Subcutaneous adipose tissue (tissue), 4 donors: ENCODE results near the gene PITPNC1. TPM values are rescaled to one million over a fixed set of nuclear protein-coding genes. Genes with fewer than 3 reads are reported as not detected.

Experiments
- total RNA-seq, 4 donors: library from RNA; depleted of rRNA; stranded (reverse); fragments of >200 nt; gene quantifications; one replicate each; pipeline ENCODE4 v1.1.0, GENCODE V29; 2016
- TF ChIP-seq, protein P1 (sequence below): fragments of 450-650 bp; IDR thresholded peaks from one replicate; pipeline ENCODE4 v1.5.1; 2016; ENCODE audit warnings: low read depth, mild to moderate bottlenecking, control low read depth, antibody characterized with exemption, moderate library complexity

PITPNC1 gene
- total RNA-seq, 4 donors from 2014 or later = 12.1 to 26.8 (median 18.2) TPM

DNA sequence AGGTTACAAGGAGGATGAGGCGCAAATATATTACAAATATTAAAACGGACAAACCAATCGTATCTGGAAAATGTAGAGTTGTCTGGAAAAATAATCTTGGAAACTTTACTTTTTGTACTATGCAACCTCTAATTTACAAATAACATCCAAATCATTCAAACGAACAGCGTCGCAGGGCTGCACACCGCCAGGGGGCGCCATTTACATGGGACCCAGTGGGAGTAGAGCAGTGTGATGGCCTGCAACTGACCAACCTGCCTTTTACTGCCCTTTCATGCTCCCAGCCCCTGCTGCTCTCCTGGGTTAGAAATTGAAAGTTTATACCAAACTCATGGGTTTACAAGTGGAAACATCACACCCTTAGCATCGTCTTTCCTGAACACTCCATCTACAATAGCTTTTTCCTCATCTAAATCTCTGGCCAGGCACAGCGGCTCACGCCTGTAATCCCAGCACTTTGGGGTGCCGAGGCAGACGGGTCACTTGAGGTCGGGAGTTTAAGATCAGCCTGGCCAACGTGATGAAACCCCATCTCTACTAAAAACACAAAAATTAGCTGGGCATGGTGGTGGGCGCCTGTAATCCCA lies 10.0 kb downstream of the PITPNC1 start:
- TF ChIP-seq, protein P1, sequence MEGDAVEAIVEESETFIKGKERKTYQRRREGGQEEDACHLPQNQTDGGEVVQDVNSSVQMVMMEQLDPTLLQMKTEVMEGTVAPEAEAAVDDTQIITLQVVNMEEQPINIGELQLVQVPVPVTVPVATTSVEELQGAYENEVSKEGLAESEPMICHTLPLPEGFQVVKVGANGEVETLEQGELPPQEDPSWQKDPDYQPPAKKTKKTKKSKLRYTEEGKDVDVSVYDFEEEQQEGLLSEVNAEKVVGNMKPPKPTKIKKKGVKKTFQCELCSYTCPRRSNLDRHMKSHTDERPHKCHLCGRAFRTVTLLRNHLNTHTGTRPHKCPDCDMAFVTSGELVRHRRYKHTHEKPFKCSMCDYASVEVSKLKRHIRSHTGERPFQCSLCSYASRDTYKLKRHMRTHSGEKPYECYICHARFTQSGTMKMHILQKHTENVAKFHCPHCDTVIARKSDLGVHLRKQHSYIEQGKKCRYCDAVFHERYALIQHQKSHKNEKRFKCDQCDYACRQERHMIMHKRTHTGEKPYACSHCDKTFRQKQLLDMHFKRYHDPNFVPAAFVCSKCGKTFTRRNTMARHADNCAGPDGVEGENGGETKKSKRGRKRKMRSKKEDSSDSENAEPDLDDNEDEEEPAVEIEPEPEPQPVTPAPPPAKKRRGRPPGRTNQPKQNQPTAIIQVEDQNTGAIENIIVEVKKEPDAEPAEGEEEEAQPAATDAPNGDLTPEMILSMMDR = no peak

DNA sequence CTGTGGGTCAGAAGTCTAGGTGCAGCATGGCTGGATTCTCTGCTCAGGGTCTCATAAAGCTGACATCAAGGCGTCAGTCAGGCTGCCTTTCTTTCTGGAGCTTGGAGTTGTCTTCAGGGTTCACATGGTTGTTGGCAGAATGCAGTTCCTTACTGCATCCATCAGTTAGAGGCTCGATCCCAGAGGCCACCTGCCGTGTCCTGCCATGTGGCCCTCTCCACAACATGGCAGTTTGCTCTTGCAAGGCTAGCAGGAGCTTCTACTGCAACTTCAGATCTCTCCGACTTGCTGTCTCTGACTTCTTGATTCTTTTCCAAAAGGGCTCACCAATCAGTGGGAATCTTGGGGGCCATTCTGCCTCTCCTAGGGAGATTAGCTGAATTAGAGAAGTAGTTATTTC lies 11.9 kb downstream of the PITPNC1 start:
- TF ChIP-seq, protein P1 = no peak

DNA sequence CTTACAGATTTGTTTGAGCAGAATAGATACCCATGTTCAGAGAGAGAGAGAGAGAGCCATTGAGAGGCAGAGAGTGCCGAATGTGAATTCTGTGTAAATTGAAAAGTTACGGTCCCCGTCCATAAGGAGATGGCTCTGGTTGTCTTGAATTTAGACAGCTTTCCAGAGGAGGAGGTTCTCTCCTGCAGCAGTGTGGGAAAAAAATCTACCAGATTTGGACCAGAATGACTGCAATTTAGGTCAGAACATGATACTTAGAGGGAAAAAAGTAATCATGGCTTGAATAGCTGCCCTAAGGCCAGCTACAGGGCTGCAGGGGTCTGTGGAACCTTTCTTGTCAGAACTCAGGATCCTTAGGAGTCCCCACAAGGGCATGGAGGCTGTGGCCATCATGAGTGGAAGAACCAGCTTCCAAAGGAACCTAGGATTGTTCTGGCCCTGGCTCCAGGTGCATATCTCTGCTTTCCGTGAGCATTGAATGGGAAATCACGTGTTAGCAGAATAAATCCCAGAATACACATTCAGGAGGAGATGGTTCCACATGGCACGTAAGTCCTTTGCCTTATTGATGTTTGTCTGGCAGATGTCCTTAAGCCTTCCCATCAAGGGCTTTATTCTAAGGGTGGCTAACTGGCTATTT lies 13.0 kb downstream of the PITPNC1 start:
- TF ChIP-seq, protein P1 = no peak

DNA sequence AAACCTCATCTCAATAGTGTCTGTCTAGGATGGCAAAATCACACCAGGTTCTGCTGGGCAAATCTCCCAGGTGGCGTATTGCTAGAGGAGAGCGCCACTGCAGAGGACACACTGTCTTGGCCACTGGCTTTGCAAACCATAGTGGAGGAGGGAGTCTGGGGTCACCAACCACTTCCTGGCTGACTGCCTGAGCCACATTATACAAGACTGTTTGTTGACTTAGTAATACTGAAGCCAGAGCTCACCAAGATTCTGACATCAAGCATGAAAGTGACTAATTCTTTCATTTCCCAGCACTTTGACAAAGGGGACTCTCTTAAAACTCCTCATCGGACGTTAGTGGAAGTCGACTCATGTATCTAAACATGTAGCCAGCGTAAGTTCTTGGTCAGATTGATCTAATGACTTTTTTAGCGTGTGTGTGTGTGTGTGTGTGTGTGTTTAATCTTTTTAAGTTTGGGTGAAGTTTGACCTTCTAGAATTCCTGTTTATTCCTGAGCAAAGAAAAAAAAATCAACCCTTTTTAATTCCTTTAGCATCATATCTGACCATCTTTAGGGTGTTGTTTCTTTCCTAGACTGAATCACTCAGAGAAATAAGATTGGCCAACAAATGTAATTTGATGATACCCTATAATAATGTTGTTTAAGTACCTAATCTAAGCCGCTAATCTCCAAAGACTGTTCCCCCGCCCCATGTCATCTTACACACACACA lies 13.7 kb downstream of the PITPNC1 start:
- TF ChIP-seq, protein P1 = no peak

DNA sequence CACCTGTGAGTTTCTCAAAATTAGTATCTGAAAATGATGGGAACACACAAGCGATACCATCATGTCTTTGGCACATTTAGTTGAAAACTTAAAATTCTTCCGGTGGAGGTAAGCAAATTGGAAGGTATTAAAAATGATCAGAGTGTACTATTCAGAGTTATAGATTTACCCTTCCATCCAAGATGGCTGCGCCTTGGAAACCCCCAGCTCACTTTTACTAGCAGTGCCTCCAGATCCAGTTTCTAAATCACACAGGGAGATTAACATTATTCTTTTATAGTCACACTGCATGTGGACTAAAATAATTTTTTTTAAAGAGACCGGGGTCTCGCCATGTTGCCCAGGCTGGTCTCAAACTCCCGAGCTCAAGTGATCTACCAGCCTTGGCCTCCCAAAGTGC lies 15.0 kb downstream of the PITPNC1 start:
- TF ChIP-seq, protein P1 = no peak

DNA sequence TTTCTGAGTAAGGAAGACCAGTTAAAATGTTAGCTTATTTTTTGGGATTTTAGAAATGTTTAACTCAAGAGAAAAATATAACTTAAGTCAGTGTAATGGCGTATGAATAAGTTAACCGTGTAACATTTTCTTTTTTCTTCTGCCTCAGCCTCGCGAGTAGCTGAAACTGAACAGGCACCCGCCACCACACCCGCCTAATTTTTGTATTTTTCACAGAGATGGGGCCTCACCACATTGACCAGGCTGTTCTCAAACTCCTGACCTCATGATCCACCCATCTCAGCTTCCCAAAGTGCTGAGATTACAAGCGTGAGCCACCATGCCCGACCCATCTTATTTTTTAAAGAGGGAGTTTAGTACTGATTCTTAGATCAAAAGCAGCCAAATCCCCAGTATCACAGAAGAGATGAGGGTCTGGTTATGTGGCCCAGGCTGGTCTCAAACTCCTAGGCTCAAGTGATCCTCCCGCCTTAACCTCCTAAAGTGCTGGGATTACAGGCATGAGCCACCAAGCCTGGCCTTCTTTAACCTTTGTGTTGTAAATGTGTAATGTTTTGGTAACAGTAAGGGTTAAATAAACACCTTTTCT lies 16.8 kb downstream of the PITPNC1 start:
- TF ChIP-seq, protein P1 = no peak

DNA sequence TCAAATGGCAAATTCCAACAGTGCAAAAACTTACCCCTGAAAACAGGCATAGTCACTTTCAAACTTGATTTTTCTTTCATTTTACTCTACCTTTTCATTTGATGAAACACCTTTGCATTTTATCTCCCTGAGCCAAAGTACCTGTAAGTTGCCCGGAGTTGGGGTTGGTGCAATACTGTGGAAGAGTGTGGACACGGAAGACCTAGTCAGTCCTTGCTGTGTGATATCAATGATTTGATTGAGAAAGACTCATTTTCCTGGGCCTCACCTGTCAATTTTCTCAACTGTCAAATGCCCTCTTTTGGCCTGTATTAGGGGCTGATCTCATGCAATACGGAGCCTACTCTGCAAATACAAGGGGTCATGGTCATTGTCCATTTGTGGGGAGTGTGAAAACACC lies 22.6 kb downstream of the PITPNC1 start:
- TF ChIP-seq, protein P1 = no peak
